ENCODE results near the gene CFDP1. TPM values are rescaled to one million over a fixed set of nuclear protein-coding genes. Genes with fewer than 3 reads are reported as not detected.
A peak's percentile ranks its signal among the peaks of the same experiment; 100 is the strongest.

The CFDP1 gene
- total and polyA plus RNA-seq, 8 donors: 43.4 to 151 (median 134) TPM

- H3K36me3 ChIP-seq: no peaks in the 10 kb centered on the region
- DNase-seq: peak in 1 of 4 donors; percentile 2
- H3K9me3 ChIP-seq: no peaks in the 10 kb centered on the region
- no peak for ATAC-seq
- no peaks in the 10 kb centered on the region for H3K4me1 ChIP-seq
- H3K4me3 ChIP-seq: no peak overlapping the region
- H3K27me3 ChIP-seq: no peaks in the 10 kb centered on the region
- no peak overlapping the region for H3K27ac ChIP-seq
- intact Hi-C loops (cut with DNase I): loop anchor here in 1 of 2 donors (10.0 kb wide), 1 partner anchor 279 kb away; no protein-coding TSS in a partner anchor
- no peak for TF ChIP-seq CTCF (IDR thresholded peaks at IDR 0.05)
Observed at GRCh38 chr16:75475420-75475847, 42.1 kb upstream of the CFDP1 start.

GRCh38 chr16:75472908-75473877 is 39.9 kb upstream of the CFDP1 start:
- intact Hi-C loops (cut with DNase I): loop anchor here in 1 of 2 donors (10.0 kb wide), 1 partner anchor 282 kb away; no protein-coding TSS in a partner anchor

GRCh38 chr16:75471723-75472633 is 38.7 kb upstream of the CFDP1 start:
- intact Hi-C loops (cut with DNase I): loop anchor here in 1 of 2 donors (10.0 kb wide), 1 partner anchor 283 kb away; no protein-coding TSS in a partner anchor
- H3K4me3 ChIP-seq: no peak overlapping the region
- H3K36me3 ChIP-seq: no peaks in the 10 kb centered on the region
- TF ChIP-seq CTCF (IDR thresholded peaks at IDR 0.05): peak; percentile 71 to 77
- DNase-seq (peak in 2 of 4 donors; percentile 17 to 76), ATAC-seq (peak; percentile 98)
- no peaks in the 10 kb centered on the region for H3K4me1 ChIP-seq
- H3K27ac ChIP-seq: no peak overlapping the region
- H3K9me3 ChIP-seq: no peaks in the 10 kb centered on the region
- no peaks in the 10 kb centered on the region for H3K27me3 ChIP-seq

More at GRCh38 chr16:75472908-75473877, 39.9 kb upstream of the CFDP1 start:
- TF ChIP-seq CTCF (IDR thresholded peaks at IDR 0.05): no peak
- Histone ChIP-seq H3K27me3 (no peaks in the 10 kb centered on the region), H3K4me1 (no peaks in the 10 kb centered on the region), H3K36me3 (no peaks in the 10 kb centered on the region), H3K9me3 (no peaks in the 10 kb centered on the region), H3K4me3 (no peak overlapping the region), H3K27ac (no peak overlapping the region)
- DNase-seq (peak in 1 of 4 donors; percentile 52), ATAC-seq (no peak)

GRCh38 chr16:75466760-75467159 is 33.5 kb upstream of the CFDP1 start:
- intact Hi-C loops (cut with DNase I): no loop called here
- Histone ChIP-seq H3K36me3 (no peaks in the 10 kb centered on the region), H3K4me3 (no peak overlapping the region), H3K27ac (no peak overlapping the region), H3K27me3 (no peaks in the 10 kb centered on the region), H3K4me1 (peaks cover 7 to 23% of the 10 kb centered on the region in 2 donors), H3K9me3 (no peaks in the 10 kb centered on the region)
- ATAC-seq (no peak), DNase-seq (no peak)
- no peak for TF ChIP-seq CTCF (IDR thresholded peaks at IDR 0.05)

Measured in left lung (tissue), 10 donors.